GM12873 (cell line): ENCODE data around the gene ERICH6B.

Experiments
- TF ChIP-seq, protein P1 (sequence below): IDR thresholded peaks from 2 replicates; pipeline ENCODE4 v1.5.1; 2012; ENCODE audit warnings: low read depth, mild to moderate bottlenecking, moderate library complexity, low read length, control low read depth; ENCODE audit not compliant: insufficient read depth; ENCODE audit errors: missing control alignments

The ERICH6B gene

DNA sequence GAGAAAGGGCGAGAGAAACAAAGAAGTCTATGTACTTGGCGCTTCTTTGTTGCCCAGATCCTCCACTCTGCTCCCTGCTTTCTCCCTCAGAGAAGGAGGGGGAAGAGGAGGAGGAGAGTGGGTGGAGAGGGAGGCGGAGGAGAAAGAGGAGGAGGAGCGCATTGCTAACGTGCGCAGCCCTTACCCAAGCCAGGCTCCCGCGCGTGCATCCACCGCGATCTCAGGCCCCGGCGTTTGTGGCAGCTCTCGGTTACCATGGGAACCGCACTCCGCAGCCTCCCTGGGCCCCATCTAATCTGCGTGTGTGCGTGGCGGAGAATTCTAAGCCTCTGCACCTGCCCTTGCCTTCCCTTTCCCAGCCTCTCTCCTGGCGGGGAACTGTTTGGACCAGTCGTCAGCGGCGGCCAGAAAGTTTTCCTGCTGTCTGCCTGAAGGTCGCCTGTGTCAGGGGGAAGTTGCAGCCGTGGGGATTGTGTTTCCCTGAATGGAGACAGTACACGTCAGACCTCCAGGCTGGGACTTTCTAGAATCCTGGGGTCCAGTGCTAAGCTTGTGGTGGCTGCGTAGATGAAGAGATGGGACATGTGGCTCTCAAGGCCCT lies at the start of gene ERICH6B:
ERICH6B (minus strand) TSS at position 239 of the 601 bp plus-strand sequence. CDS start 18,734 bp downstream, outside the sequence.
- TF ChIP-seq, protein P1, sequence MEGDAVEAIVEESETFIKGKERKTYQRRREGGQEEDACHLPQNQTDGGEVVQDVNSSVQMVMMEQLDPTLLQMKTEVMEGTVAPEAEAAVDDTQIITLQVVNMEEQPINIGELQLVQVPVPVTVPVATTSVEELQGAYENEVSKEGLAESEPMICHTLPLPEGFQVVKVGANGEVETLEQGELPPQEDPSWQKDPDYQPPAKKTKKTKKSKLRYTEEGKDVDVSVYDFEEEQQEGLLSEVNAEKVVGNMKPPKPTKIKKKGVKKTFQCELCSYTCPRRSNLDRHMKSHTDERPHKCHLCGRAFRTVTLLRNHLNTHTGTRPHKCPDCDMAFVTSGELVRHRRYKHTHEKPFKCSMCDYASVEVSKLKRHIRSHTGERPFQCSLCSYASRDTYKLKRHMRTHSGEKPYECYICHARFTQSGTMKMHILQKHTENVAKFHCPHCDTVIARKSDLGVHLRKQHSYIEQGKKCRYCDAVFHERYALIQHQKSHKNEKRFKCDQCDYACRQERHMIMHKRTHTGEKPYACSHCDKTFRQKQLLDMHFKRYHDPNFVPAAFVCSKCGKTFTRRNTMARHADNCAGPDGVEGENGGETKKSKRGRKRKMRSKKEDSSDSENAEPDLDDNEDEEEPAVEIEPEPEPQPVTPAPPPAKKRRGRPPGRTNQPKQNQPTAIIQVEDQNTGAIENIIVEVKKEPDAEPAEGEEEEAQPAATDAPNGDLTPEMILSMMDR: no peak

GRCh38 chr13:45662162-45662561 lies 46.6 kb upstream of the ERICH6B start:
- TF ChIP-seq, protein P1: no peak

DNA sequence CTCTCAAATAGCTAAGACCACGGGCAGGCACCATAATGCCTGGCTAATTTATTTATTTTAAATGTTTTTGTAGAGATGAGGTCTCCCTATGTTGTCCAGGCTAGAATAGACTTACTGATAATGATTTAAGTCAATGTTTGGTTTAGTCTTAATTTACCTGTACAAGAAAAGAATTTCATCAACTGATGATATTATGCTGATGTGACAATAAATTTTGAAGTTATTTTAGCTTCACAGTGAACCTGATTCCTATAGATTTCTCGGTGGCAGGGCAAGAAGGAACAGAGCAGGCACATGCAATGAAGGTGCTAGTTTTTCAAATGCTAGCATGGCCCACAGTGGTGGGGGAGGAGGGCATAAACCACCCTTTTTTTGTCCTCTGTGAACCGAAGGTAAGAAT lies 44.0 kb upstream of the ERICH6B start:
- TF ChIP-seq, protein P1: no peak

GRCh38 chr13:45658586-45659235 lies 43.2 kb upstream of the ERICH6B start:
- TF ChIP-seq, protein P1: no peak

- TF ChIP-seq, protein P1: no peak
Measured at GRCh38 chr13:45654633-45655349, 39.3 kb upstream of the ERICH6B start.

- TF ChIP-seq, protein P1: no peak
Measured at GRCh38 chr13:45630791-45631190, 15.3 kb upstream of the ERICH6B start.

- TF ChIP-seq, protein P1: no peak
Measured at GRCh38 chr13:45629940-45630339, 14.4 kb upstream of the ERICH6B start.
